AG10803 (cell line): ENCODE results near the gene ATAD5.
"Not testable (repeated sequence)": the region's sequence is repeated elsewhere in the genome, so short reads cannot be mapped to it uniquely, and the experiment has no call there.

Source experiments
- DNase-seq: peaks from one replicate; pipeline ENCODE4 v3.0.0; 2010; ENCODE audit warnings: low read depth
- H3K4me3 ChIP-seq: 2 replicates; pipeline ENCODE4 v1.5.1; 2011; ENCODE audit warnings: mild to moderate bottlenecking, low read length, control low read depth
- TF ChIP-seq, protein P1 (sequence below): conservative IDR thresholded peaks from 2 replicates; pipeline ENCODE4 v1.5.1; 2011; ENCODE audit warnings: mild to moderate bottlenecking, low read length, control low read depth, inconsistent platforms

ATAD5 gene

DNA sequence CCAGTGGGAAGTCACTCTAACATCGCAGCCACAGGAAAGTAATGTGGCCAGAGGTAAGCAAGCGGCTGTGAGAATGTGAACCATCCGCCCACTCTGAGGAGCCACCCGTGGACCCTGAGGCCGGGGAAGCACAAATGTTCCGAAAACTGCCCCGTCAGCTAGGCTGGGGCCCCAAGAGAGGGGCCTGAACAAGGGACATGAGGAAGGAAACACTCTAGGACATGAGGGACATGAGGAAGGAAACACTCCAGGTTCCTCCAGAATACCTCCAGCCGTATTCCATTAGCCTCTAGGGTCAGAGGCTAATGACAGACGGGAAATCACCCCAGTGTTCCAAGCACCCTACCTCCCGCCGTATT is 74.0 kb downstream of the ATAD5 start:
- H3K4me3 ChIP-seq, result peak overlapping the region; percentile 92
- DNase-seq, result no peak
- TF ChIP-seq, protein P1, sequence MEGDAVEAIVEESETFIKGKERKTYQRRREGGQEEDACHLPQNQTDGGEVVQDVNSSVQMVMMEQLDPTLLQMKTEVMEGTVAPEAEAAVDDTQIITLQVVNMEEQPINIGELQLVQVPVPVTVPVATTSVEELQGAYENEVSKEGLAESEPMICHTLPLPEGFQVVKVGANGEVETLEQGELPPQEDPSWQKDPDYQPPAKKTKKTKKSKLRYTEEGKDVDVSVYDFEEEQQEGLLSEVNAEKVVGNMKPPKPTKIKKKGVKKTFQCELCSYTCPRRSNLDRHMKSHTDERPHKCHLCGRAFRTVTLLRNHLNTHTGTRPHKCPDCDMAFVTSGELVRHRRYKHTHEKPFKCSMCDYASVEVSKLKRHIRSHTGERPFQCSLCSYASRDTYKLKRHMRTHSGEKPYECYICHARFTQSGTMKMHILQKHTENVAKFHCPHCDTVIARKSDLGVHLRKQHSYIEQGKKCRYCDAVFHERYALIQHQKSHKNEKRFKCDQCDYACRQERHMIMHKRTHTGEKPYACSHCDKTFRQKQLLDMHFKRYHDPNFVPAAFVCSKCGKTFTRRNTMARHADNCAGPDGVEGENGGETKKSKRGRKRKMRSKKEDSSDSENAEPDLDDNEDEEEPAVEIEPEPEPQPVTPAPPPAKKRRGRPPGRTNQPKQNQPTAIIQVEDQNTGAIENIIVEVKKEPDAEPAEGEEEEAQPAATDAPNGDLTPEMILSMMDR, result no peak

DNA sequence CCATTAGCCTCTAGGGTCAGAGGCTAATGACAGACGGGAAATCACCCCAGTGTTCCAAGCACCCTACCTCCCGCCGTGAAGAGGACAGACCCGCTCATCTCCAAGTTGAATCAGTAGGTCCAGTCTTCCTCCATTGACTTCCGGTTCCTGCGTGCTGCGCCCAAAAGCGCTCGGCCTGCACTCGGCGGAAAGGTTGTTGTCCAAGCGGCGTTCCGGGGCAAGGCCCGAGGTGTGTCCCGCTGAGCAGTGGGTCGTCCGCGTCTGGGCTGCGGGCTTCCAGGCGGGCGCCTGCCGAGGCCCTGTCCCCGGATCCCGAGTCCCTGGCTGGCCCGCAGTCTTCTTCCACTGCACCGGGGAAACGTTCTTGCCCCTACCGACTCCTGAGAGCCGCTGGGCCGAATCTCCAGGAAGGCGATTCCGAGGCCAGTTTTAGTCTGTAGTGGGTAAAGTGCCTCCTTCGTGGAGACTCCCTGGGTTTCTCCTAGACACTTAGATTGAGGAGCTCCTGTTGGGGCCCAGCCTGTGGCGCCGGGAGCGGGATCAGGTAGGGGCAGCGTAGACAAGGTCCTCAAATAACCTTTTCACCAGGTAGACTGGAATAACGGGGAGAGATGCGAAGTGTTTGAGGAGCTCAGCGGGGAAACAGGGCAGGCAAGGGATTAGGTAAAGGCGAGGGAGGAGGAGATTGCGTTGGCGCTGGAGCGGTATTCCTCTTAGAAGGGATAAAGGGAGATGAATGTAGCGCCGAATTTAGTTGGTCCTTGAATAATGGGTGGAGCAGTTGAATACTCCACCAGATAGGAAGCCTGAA is 74.5 kb downstream of the ATAD5 start, which contains the start of gene TEFM:
TEFM (minus strand) TSS at position 138 of the 811 bp plus-strand sequence; CDS start at position 98, 40 bp downstream.
- TF ChIP-seq, protein P1, result no peak
- peak; percentile 90 for DNase-seq
- H3K4me3 ChIP-seq, result peak within 1 kb of the TSS; percentile 92

DNA sequence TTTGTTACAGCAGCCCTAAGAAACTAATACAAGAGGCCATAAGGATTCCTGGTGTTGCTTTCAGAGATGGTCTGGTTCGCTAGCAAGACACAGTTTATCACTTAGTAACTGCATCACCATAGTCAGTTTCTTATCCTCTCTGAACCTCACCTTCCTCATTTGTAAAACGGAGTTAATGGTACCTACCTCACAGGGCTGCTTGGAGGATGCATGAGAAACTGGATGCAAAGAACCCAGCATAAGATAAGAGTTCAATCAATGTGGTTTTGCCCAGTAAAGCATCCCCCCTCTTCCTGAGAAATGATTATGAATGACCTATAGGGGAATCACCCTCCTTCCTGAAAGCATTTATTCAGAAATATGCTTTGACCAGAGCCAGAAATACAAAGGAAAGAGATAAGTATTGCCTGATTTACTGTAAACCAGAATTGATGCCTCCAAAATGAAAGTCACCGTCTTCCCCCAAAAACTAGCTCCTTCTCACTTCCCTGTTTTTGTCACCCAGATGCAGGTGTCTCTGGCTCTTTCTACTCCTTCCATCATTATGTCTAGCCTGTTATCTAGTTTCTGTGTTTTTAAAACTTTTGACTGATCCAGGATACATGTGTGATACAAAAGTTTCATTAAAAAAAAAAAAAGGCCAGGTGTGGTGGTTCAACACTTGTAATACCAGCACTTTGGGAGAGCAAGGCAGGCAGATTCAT is 77.1 kb downstream of the ATAD5 start:
- H3K4me3 ChIP-seq, result no peak overlapping the region
- TF ChIP-seq, protein P1, result no peak
- no peak for DNase-seq

DNA sequence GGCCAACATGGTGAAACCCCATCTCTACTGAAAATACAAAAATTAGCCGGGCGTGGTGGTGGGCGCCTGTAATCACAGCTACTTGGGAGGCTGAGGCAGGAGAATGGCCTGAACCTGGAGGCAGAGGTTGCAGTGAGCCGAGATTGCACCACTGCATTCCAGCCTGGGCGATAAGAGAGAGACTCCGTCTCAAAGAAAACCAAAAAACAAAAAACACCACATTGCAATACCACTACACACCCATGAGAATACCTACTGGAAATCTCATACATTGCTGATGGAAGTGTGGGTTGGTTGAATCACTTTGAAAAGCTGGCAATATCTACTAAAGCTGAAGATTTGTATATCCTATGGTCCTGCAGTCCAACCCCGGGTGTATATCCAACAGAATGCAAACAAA is 78.4 kb downstream of the ATAD5 start:
- H3K4me3 ChIP-seq, DNase-seq: not testable (repeated sequence)

DNA sequence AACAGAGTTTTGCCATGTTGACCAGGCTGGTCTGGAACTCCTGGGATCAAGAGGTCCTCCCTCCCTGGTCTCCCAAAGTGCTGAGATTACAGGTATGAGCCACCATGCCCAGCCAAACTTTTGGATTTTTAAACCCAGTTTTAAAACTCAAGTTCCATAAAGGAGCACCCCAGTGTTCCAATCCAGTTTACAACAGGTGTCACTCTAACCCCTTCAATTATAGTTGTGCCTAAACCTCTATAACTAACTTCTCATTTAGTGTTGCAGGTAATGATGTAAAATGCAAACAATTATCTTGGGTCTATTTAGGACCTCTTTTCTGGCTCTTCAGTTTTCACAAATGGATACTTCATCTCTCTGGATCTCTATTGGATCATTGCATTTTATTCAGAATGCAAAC is 82.2 kb downstream of the ATAD5 start:
- H3K4me3 ChIP-seq, result no peak overlapping the region
- no peak for DNase-seq
- TF ChIP-seq, protein P1, result no peak

DNA sequence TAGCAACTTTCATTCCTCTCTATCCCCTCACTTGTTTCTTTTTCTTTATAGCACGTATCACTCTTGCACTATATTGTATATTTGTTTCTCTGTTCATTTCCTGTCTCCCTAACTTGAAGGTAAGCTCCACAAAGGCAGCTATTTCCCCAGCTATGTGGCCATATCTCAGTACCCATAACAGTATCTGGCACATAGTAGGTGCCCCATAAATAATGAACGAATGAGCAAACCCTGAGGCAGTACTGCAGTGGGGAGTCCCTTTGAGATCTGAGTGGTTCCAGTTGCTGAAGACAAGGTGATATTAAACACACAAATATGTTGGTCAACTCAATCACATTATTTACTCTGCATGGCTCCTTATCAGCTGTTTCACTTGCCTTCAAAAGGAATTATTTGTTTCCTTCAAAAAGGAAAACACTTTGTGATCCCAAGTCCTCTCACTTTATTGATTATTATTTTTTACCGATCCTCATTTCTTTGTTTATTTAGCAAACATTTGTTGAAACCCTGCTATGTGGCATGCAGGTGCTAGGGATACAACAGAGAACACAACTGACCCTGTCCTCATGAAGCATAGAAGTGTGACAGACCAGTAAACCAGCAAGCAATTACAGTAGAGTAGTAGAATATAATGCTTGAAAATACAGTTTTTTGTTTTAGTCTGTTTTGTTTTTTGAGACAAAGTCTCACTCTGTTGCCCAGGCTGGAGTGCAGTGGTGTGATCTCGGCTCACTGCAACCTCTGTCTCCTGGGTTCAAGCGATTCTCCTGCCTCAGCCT is 84.3 kb downstream of the ATAD5 start:
- TF ChIP-seq, protein P1, result no peak
- H3K4me3 ChIP-seq, result no peak overlapping the region
- DNase-seq, result no peak

DNA sequence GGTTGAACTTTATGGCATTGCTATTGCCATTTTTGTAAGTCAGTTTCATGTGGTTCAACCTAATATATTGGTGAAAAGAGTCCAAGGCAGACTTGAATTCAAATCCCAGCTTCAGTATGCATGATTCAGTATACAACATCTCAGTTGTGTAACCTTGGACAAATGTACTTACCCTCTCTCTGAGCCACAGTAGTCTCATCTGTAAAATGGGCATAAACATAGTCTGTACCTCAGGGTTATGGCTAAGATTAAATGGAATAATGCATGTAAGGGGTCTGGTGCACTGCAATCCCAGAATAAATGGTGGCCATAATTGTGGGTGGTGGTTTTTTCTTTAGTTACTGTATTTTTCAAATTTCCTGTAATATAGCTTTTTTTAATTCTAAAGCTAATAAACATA is 85.3 kb downstream of the ATAD5 start:
- TF ChIP-seq, protein P1, result no peak
- no peak overlapping the region for H3K4me3 ChIP-seq
- no peak for DNase-seq
